Measurements from ENCODE around the gene IL32. TPM values are rescaled to one million over a fixed set of nuclear protein-coding genes. Genes with fewer than 3 reads are reported as not detected.

The IL32 gene
- total and polyA plus RNA-seq, 2 experiments from 2014 or later: 110 to 124 TPM

GRCh38 chr16:3020604-3021448, 44.6 kb upstream of the IL32 start:
- Histone ChIP-seq H3K27ac (peak overlapping the region; percentile 98), H3K9me2 (replicated peaks; ENCODE audit: insufficient read depth) (no peaks in the 10 kb centered on the region), H3K9me3 (ENCODE audit: low read depth) (no peaks in the 10 kb centered on the region), H3K4me3 (peak overlapping the region; percentile 96), H3K27me3 (no peaks in the 10 kb centered on the region), H3K4me2 (peak overlapping the region; percentile 99), H2AFZ (no peak overlapping the region), H4K20me1 (ENCODE audit: insufficient read depth, poor library complexity, severe bottlenecking) (peaks cover 9% of the 10 kb centered on the region), H3K79me2 (peaks cover 43% of the 10 kb centered on the region), H3K36me3 (replicated peaks; ENCODE audit: insufficient read depth, low read depth) (no peaks in the 10 kb centered on the region), H3K4me1 (ENCODE audit: insufficient read depth) (peaks cover 29% of the 10 kb centered on the region)
- 3% methylated on average over 28 of the region's 57 CpGs for WGBS (ENCODE audit: low lambda C conversion rate, missing lambda C conversion rate)
- DNase-seq (ENCODE audit: low spot score): peak; percentile 95
- no peak for TF ChIP-seq EZH2 (IDR thresholded peaks at IDR 0.05; ENCODE audit: borderline replicate concordance)
- no peak for TF ChIP-seq EZH2phosphoT487 (IDR thresholded peaks at IDR 0.05; ENCODE audit: low read depth, severe bottlenecking, unreplicated experiment)
- TF ChIP-seq, protein P1, sequence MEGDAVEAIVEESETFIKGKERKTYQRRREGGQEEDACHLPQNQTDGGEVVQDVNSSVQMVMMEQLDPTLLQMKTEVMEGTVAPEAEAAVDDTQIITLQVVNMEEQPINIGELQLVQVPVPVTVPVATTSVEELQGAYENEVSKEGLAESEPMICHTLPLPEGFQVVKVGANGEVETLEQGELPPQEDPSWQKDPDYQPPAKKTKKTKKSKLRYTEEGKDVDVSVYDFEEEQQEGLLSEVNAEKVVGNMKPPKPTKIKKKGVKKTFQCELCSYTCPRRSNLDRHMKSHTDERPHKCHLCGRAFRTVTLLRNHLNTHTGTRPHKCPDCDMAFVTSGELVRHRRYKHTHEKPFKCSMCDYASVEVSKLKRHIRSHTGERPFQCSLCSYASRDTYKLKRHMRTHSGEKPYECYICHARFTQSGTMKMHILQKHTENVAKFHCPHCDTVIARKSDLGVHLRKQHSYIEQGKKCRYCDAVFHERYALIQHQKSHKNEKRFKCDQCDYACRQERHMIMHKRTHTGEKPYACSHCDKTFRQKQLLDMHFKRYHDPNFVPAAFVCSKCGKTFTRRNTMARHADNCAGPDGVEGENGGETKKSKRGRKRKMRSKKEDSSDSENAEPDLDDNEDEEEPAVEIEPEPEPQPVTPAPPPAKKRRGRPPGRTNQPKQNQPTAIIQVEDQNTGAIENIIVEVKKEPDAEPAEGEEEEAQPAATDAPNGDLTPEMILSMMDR (IDR thresholded peaks at IDR 0.05; ENCODE audit: poor library complexity): no peak

- Histone ChIP-seq H2AFZ (no peak overlapping the region), H3K4me3 (peak overlapping the region; percentile 96), H3K9me2 (replicated peaks; ENCODE audit: insufficient read depth) (no peaks in the 10 kb centered on the region), H3K27ac (peak overlapping the region; percentile 98), H3K9me3 (ENCODE audit: low read depth) (no peaks in the 10 kb centered on the region), H3K4me2 (peak overlapping the region; percentile 99), H3K79me2 (peaks cover 38% of the 10 kb centered on the region), H3K36me3 (replicated peaks; ENCODE audit: insufficient read depth, low read depth) (no peaks in the 10 kb centered on the region), H3K4me1 (ENCODE audit: insufficient read depth) (peaks cover 29% of the 10 kb centered on the region), H3K27me3 (no peaks in the 10 kb centered on the region), H4K20me1 (ENCODE audit: insufficient read depth, poor library complexity, severe bottlenecking) (peaks cover 5% of the 10 kb centered on the region)
- no peak for TF ChIP-seq EZH2 (IDR thresholded peaks at IDR 0.05; ENCODE audit: borderline replicate concordance)
- TF ChIP-seq, protein P1 (IDR thresholded peaks at IDR 0.05; ENCODE audit: poor library complexity): peak; percentile 44
- peak; percentile 93 for DNase-seq (ENCODE audit: low spot score)
- WGBS (ENCODE audit: low lambda C conversion rate, missing lambda C conversion rate): 15% methylated on average over 18 of the region's 25 CpGs
These were observed 43.8 kb upstream of the IL32 start for GRCh38 chr16:3021449-3022207.

- H3K27me3 ChIP-seq: no peaks in the 10 kb centered on the region
- TF ChIP-seq, protein P1 (IDR thresholded peaks at IDR 0.05; ENCODE audit: poor library complexity): no peak
- TF ChIP-seq EZH2 (IDR thresholded peaks at IDR 0.05; ENCODE audit: borderline replicate concordance) (no peak), EZH2phosphoT487 (IDR thresholded peaks at IDR 0.05; ENCODE audit: low read depth, severe bottlenecking, unreplicated experiment) (no peak)
- H3K79me2 ChIP-seq: peaks cover 33% of the 10 kb centered on the region
- no peaks in the 10 kb centered on the region for H3K9me2 ChIP-seq (replicated peaks; ENCODE audit: insufficient read depth)
- peak overlapping the region; percentile 98 for H3K27ac ChIP-seq
- H2AFZ ChIP-seq: no peak overlapping the region
- H3K9me3 ChIP-seq (ENCODE audit: low read depth): no peaks in the 10 kb centered on the region
- peaks cover 5% of the 10 kb centered on the region for H4K20me1 ChIP-seq (ENCODE audit: insufficient read depth, poor library complexity, severe bottlenecking)
- peak overlapping the region; percentile 10 for H3K4me3 ChIP-seq
- peak; percentile 95 for DNase-seq (ENCODE audit: low spot score)
- no peaks in the 10 kb centered on the region for H3K36me3 ChIP-seq (replicated peaks; ENCODE audit: insufficient read depth, low read depth)
- peaks cover 29% of the 10 kb centered on the region for H3K4me1 ChIP-seq (ENCODE audit: insufficient read depth)
- H3K4me2 ChIP-seq: peak overlapping the region; percentile 99
- 10% methylated on average over 8 of the region's 8 CpGs for WGBS (ENCODE audit: low lambda C conversion rate, missing lambda C conversion rate)
These were observed 43.2 kb upstream of the IL32 start for GRCh38 chr16:3022208-3022683.

All from hepatocyte (in vitro differentiated cells).